Measurements from ENCODE around the gene REXO5. TPM values are rescaled to one million over a fixed set of nuclear protein-coding genes. Genes with fewer than 3 reads are reported as not detected.
"Not testable (repeated sequence)": the region's sequence is repeated elsewhere in the genome, so short reads cannot be mapped to it uniquely, and the experiment has no call there.

REXO5 gene
- total RNA-seq, 1 donor, result 6.9 TPM

DNA sequence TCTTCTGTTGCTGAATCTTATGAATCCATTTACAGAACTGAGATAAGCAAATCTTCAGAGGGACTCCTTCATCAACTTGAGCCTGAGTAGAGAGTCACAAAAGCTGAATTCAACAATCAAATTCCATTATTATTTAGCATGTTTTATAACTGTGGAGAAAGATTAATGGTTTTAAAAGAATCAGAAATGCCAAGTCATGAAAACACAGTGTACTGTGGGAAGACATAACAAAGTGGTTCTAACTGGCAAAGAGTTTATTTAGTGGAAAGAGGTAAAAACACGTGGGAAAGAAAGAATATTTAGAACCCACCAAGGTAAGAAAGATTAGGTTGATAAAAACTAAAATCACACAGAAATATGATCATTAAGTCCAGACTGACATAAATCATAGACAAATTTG is 5.0 kb upstream of the REXO5 start:
- H3K4me3 ChIP-seq (ENCODE audit: low read depth, low read length), result no peak overlapping the region
- no peak for DNase-seq (ENCODE audit: low read depth)
- TF ChIP-seq, protein P1, sequence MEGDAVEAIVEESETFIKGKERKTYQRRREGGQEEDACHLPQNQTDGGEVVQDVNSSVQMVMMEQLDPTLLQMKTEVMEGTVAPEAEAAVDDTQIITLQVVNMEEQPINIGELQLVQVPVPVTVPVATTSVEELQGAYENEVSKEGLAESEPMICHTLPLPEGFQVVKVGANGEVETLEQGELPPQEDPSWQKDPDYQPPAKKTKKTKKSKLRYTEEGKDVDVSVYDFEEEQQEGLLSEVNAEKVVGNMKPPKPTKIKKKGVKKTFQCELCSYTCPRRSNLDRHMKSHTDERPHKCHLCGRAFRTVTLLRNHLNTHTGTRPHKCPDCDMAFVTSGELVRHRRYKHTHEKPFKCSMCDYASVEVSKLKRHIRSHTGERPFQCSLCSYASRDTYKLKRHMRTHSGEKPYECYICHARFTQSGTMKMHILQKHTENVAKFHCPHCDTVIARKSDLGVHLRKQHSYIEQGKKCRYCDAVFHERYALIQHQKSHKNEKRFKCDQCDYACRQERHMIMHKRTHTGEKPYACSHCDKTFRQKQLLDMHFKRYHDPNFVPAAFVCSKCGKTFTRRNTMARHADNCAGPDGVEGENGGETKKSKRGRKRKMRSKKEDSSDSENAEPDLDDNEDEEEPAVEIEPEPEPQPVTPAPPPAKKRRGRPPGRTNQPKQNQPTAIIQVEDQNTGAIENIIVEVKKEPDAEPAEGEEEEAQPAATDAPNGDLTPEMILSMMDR (IDR thresholded peaks at IDR 0.05; ENCODE audit: insufficient read depth, low read depth, low read length), result no peak

DNA sequence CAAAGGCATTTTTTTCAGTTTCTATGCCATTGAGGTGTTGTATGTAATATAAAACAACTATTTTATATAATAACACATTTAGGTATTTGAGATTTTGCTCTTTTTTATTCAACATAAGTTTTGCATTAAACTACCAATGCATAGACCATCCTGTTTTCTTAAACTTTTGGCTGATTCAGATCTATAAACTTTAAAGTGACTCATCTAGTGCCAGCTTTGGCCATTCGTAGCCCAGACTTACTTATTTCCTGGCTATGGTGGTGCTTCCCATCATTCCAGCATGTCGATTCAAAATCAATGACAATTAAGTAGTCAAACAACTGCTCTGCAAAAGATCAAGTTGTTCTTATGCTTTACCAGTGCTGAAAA is 3.2 kb upstream of the REXO5 start:
- TF ChIP-seq, protein P1 (IDR thresholded peaks at IDR 0.05; ENCODE audit: insufficient read depth, low read depth, low read length), result no peak
- no peak for DNase-seq (ENCODE audit: low read depth)

GRCh38 chr16:20803561-20804214 is 2.6 kb upstream of the REXO5 start:
- TF ChIP-seq, protein P1 (IDR thresholded peaks at IDR 0.05; ENCODE audit: insufficient read depth, low read depth, low read length), result no peak
- DNase-seq (ENCODE audit: low read depth), result no peak
- no peak overlapping the region for H3K4me3 ChIP-seq (ENCODE audit: low read depth, low read length)

More for the DNA sequence above, 3.2 kb upstream of the REXO5 start:
- no peak overlapping the region for H3K4me3 ChIP-seq (ENCODE audit: low read depth, low read length)

DNA sequence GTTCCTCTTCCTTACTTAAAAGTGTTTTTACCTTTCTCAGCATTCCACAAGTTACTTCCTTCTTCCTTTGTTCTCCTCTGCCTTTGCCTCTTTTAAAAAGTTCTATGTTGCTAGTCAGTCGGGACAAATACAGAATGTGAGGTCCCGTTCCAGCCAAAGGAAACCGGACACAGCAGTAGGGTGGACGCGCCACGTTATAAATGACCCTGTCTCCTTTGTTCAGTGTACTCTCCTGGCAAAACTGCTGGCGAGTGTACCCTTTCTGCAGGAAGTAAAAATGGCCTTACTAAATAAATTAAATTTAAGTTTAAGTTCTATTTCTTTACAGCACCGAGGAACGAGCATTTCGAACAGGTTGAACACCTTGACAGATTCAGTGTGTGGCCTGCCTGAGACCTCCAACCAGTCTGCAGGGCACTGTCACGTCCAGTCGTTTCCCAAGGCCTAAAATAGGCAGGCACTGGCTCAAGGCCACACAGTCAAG is 601 bp upstream of the REXO5 start:
- DNase-seq (ENCODE audit: low read depth), result not testable (repeated sequence)
- peak overlapping the region; percentile 90 for H3K4me3 ChIP-seq (ENCODE audit: low read depth, low read length)

GRCh38 chr16:20807862-20808261 is 1.5 kb downstream of the REXO5 start:
- TF ChIP-seq, protein P1 (IDR thresholded peaks at IDR 0.05; ENCODE audit: insufficient read depth, low read depth, low read length), result no peak
- no peak for DNase-seq (ENCODE audit: low read depth)
- no peak overlapping the region for H3K4me3 ChIP-seq (ENCODE audit: low read depth, low read length)

GRCh38 chr16:20811889-20812439 is 5.6 kb downstream of the REXO5 start:
- TF ChIP-seq, protein P1 (IDR thresholded peaks at IDR 0.05; ENCODE audit: insufficient read depth, low read depth, low read length), result no peak
- DNase-seq (ENCODE audit: low read depth), result no peak
- no peak overlapping the region for H3K4me3 ChIP-seq (ENCODE audit: low read depth, low read length)

DNA sequence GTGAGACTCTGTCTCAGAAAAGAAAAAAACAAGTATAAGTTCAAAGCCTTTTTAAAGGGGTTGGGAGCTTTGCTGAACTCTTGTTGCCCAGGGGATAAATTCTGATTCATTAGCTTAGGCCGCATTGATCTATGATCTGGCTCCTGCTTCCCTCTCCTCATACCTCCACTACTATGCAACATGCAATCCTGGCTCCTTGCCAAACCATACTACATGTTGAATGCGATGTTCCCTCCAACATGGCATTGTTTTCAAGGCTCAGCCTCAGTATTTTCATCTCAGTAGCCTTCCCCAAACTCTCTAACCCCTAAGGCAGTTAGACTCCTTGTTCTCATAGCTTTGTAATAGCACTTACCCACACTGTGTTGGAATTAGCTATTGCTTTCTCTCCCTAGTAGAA is 6.2 kb downstream of the REXO5 start:
- no peak for DNase-seq (ENCODE audit: low read depth)

More for the DNA sequence above, 6.2 kb downstream of the REXO5 start:
- TF ChIP-seq, protein P1 (IDR thresholded peaks at IDR 0.05; ENCODE audit: insufficient read depth, low read depth, low read length), result no peak
- H3K4me3 ChIP-seq (ENCODE audit: low read depth, low read length), result no peak overlapping the region

Data from fibroblast of villous mesenchyme (primary cell).